Posterior cingulate gyrus (tissue), 11 donors: Measurements from ENCODE around the gene ATRIP.
A peak's percentile ranks its signal among the peaks of the same experiment; 100 is the strongest.
"Not testable (repeated sequence)": the region's sequence is repeated elsewhere in the genome, so short reads cannot be mapped to it uniquely, and the experiment has no call there.

Experiments used
- DNase-seq, 10 donors: peaks; one replicate each; pipeline versions ENCODE4 v3.0.0 to v3.0.0-alpha.2; 2020 to 2021; ENCODE audit warnings: mixed read lengths in 3 of 10
- intact Hi-C: fragments of 100-400 bp; cut with DNase I; formaldehyde crosslinking; loops from one replicate; pipeline ENCODE4 v1.15.1; 2023

Gene ATRIP

DNA sequence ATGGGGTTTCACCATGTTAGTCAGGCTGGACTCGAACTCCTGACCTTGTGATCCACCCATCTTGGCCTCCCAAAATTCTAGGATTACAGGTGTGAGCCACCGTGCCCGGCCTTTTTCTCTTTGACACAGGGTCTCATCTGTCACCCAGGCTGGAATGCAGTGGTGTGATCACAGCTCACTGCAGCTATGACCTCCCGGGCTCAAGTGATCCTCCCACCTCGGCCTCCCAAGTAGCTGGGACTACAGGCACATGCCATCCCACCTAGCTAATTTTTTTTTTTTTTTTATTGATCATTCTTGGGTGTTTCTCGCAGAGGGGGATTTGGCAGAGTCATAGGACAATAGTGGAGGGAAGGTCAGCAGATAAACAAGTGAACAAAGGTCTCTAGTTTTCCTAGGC, 36.3 kb downstream of the ATRIP start:
- intact Hi-C loops: not testable (repeated sequence)
- peak in 1 of 10 donors; percentile 61 for DNase-seq

DNA sequence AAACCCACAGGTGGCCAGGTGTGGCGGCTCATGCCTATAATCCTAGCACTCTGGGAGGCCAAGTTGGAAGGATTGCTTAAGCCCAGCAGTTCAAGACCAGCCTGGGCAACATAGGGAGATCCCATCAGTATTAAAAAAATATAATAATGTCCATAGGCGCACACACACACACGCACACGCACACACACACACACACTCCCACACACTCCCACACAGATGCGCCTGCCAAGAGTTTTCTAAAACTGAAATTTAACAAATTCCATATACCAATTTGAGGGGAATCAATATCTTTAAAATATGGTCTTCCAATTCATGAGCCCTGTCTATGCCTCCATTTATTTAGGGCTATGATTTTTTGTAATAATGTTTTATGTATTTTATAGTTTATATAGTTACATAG, 40.4 kb downstream of the ATRIP start:
- DNase-seq: no peak
- intact Hi-C loops: no loop called here

DNA sequence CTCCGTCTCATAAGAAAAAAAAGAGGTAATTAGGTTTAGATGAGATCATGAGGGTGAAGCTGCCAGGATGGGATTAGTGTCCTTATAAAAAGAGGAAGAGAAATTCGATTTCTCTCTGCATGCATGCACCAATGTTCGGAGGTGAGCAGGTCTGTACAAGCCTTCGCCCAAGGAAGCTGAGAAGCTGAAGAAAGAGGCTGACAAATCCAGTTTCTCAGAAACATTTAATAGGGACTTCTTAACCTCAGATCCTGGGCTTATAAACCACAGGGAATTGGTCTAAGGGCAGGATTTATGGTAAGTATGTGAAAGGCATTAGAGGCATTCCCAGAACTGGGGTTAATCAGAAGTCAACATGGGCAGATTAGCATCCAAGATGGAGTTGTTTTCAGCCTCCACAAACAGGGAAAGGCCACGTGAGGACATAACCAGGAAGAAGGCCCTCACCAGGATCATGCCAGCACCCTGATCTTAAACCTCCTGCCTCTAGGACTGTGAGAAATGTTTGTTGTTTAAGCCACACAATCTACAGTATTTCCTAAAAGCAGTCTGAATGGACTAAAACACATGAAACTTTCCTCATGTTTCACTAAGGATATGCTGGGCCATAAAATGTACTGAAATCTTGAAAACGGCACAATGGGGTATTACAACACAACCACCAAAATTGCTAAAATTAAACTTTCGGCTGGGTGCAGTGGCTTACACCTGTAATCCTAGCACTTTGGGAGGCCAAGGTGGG, 46.1 kb downstream of the ATRIP start:
- intact Hi-C loops: no loop called here
- DNase-seq: peak in 1 of 10 donors; percentile 14

DNA sequence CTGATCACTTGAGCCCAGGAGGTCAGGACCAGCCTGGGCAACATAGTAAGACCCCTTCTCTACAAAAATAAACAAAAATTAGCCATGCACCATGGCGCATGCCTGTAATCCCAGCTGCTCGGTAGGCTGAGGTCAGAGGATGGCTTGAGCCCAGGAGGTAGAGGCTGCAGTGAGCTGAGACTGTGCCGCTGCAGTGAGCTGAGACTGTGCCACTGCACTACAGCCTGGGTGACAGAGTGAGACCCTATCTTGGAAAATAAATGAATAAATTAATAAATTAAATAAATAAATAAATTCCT, 46.6 kb downstream of the ATRIP start:
- peak in 3 of 10 donors; percentile 26 to 83 (median 33) for DNase-seq
- intact Hi-C loops: no loop called here

DNA sequence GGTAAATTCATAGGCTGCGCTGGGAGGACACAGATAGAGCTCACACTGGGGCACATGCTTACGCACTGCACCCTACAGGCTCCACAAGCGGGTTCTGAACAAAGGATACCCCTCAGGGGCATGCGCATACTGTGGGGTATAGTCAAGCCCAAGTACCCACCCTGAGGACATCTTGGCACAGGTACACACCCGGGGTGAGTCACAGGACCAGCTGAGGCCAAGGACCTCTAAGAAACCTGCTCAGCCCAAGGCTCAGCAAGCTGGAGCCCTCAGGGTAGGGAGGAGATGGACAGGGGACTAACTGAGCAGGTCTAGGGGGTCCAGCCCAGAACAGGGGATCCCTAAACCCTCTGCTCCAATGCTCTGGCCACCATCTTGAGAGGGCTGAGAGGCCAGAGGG, 54.1 kb downstream of the ATRIP start:
- intact Hi-C loops: loop anchor here (5.0 kb wide), 1 partner anchor 33 kb away; a partner anchor contains a TSS
- DNase-seq: peak in 2 of 10 donors; percentile 29 to 30

DNA sequence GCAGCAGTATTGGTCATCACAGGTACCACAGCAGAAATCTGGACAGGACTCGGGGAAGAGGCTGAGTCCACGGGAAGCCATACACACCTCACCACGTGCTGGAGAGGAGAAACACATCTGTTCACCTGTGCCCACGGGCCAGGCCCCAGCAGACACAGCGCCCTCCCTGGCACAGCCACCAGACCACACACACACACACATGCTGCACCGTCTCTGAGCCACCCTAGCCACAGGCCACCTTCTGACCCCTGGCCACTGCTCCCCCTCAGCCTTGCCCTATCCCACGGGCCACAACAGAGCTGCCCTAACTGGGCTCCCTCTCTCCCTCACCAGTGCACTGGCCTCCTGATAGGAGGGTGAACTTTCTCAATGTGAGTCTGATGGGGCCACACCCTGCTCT, 54.7 kb downstream of the ATRIP start:
- intact Hi-C loops: loop anchor here (5.0 kb wide), 1 partner anchor 34 kb away; a partner anchor contains a TSS
- peak in 2 of 10 donors; percentile 48 to 74 for DNase-seq

DNA sequence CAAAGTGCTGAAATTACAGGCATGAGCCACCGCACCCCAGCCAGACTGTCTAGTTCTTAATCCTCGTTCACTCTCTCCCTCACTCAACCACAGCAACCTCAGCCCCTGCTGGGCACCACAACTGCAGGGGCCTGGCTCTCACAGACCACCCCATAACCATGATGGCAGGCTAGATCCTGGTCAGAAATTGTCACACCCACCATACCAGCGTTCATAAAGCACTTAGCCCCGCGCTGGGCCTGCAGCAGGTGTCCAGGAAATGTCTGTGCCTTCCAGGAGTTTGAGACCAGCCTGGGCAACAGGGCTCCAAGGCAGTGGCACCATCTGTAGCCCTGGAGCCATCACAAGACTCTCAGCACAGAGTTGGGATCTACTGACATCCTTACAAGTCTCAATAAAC, 55.6 kb downstream of the ATRIP start:
- intact Hi-C loops: loop anchor here (5.0 kb wide), 1 partner anchor 35 kb away; a partner anchor contains a TSS
- peak in 3 of 10 donors; percentile 47 to 76 (median 56) for DNase-seq

DNA sequence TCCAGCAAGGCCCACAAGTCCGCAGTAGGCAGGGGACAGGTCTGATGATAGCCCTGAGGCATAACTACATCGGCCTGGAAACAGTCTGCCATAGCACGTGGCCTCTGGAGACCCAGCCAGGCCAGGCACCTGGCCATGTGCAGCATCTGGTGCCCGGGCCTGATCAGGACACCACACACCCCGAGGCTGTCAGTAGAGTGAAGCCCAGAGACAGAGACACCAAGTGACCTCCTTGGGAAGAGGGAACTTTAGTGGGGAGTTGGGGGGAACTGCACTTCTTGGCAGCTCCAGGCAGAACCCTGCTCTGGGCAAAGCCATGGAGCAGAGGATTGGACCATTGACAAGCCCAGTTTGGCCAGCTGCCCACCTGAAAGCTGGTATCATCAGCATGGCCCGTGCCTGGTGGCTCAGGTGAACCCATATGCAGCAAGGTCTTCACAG, 56.2 kb downstream of the ATRIP start:
- DNase-seq: peak in 9 of 10 donors; percentile 15 to 87 (median 50)
- intact Hi-C loops: loop anchor here (5.0 kb wide), 1 partner anchor 35 kb away; a partner anchor contains a TSS

DNA sequence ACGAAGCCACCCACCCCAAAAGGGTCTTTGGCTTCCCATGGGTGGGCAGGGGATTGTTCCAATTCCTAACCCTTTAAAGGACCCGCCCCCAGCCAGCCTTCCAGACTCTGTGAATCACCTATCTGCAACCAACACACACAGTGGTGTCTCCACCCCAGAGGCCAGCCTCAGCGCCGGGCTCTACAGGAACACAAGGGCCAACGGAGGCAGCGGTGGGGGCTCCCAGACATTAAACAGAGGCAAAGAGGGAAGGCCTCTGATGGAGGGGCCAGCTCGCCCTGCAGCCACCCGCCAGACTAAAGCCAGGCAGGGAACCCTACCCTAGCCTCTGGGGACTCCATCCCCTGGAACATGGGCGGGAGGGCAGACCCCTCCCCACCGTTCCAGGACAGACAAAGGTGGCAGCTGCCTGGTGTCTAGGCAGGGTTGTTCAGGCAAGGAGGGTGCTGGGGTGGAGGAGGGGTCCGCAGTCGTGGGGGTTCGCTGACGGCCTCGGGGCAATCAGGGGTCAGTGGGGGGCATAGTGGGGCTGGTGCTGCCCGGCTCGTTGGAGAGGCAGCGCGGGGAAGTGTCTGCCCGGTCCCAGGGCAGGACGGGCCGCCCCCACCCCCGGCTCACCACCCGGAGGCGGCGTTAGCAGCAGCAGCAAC, 57.0 kb downstream of the ATRIP start:
- intact Hi-C loops: loop anchor here (5.0 kb wide), 1 partner anchor 36 kb away; a partner anchor contains a TSS
- DNase-seq: peak in 6 of 10 donors; percentile 21 to 81 (median 50)

DNA sequence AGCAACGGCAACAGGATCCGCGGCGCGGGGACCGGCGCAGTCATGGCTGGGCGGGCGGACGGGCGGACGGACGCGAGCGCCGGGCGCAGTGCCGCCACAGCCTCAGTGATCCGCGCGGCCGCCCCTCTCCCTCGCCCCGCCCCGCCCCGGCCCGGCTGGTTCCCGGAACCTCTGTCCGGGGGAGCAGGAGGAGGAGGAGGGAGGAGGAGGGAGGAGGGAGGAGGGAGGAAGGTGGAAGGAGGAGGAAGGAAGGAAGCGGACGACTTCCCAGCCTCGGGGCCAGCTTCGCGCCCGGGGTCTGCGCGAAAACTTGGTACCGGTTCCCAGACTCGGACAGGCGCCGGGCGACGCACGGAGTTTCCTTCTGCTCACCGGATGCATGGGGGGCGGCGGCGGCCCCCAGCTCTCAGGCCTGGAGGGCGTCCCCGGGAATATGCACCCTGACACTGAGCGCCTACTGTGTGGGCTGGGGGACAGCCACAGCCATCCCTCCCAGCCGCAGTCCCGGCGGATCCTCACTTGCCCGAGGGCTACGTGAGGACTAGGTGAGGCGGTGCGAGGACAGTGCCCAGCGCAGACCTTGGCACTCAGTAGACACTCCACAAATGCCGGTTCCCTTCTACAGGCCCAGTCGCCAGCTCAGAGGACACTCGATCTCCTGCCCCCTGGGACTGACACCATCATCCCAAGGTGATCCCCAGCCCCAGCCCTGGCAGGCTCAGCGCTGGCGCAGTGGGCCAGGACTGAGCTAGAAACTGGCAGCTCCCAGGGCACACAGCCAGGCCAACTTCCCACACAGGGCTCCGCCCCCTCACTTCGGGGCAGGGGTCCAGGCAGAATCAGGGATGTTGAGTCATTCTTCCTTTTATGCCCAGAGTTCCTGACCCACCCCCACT, 57.8 kb downstream of the ATRIP start, which contains the start of gene SHISA5:
Gene SHISA5, minus strand, starts transcription at position 124 of the 896 bp plus-strand sequence. Its CDS starts 80 bp downstream, at position 44.
- intact Hi-C loops: loop anchor here (5.0 kb wide), 1 partner anchor 37 kb away; a partner anchor contains a TSS
- peak; percentile 46 to 94 (median 70) for DNase-seq

DNA sequence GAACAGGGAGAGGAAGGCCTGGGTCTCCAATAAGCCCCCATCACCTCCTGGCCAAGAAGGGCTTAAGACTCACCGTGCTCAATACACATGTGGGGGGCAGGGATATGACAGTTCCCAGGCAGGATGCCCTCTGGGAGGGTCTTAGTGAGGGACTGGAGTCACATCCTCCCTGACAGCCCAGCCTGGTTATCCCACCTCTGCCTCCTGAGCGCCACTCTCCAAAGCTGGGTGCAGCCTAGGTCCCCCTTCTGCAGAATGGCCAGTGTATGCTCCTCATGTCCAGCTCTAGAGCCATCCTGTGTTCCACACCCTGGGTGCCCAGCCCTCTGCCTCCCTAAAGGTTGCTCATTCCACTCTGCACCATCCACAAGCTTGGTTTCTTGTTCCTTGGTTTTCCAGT, 58.6 kb downstream of the ATRIP start:
- peak in 3 of 10 donors; percentile 28 to 69 (median 34) for DNase-seq
- intact Hi-C loops: no loop called here

DNA sequence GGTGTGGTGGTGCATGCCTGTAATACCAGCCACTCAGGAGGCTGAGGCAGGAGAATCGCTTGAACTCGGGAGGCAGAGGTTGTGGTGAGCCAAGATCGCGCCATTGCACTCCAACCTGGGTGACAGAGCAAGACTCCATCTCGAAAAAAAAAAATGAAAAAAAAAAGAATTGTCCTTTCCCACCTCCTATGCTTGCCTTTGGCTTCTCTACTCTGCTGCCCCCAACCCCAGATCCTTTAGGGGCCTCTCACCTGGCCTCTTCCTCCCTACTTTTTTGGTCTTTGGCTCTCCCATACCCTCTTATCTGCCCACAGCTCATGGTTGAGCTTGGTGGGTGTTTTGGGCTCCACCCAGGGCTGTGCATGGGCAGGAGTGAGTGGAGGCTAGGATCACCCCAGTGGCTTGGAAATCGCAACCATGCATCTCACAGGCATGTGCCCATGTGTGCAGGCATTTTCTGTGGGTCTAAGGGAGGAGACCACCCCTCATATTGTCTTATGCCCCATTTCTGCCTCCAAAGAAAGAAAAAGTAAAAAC, 59.5 kb downstream of the ATRIP start:
- peak in 2 of 10 donors; percentile 49 to 57 for DNase-seq
- intact Hi-C loops: no loop called here

DNA sequence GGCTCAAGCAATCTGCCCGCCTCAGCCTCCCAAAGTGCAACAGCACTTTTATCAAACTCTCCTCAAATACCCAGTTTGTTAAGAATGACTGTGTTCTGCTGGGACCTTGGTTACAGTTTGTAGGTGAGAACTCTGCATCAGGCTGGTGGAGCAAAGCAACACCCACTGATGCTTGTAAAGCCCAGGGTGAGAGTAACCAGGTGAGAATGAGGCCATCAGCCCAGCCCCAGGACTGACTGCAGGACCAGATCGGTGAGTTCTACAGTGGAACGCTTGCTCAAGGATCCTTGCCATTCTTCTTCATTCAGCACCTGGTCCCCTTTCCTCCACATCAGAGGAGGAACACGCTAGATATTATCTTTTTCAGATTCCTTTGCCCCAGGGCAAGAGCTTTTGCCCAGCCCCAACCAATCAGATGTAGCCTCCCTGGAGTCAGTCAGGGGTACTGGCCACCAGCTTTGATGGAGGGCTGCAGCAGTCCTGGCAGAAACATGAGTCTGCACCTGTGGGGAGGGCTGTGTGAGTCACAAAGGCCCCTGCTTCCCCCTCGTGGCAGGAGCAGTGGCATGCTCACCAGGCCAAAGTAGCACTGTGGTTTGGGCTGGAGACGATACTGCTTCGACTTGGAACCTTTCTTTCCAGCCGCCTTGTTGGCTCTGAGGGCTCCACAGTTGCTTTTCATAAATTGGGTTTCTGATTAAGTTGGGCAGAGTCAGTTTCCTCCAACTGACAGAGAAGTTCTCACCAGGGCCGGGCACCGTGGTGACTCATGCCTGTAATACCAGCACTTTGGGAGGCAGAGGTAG, 60.9 kb downstream of the ATRIP start:
- intact Hi-C loops: no loop called here
- DNase-seq: peak in 7 of 10 donors; percentile 13 to 83 (median 29)

DNA sequence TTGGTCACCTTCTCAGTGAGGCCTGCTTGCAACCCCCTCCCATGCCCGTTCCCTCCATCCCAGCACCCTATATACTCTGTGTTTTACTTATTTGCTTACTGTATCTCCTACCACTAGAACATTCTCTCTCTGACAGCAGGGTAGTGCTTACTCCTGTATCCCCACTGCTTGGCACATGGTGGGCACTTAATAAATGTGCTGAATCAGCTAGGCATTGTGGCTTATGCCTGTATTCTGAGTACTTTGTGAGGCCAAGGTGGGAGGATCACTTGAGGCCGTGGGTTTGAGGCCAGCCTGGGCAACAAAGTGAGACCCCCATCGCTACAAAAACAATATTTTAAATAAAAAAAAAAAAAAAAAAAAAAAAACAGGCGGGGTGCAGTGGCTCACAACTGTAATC, 65.0 kb downstream of the ATRIP start:
- DNase-seq: peak in 2 of 10 donors; percentile 21 to 39
- intact Hi-C loops: no loop called here

DNA sequence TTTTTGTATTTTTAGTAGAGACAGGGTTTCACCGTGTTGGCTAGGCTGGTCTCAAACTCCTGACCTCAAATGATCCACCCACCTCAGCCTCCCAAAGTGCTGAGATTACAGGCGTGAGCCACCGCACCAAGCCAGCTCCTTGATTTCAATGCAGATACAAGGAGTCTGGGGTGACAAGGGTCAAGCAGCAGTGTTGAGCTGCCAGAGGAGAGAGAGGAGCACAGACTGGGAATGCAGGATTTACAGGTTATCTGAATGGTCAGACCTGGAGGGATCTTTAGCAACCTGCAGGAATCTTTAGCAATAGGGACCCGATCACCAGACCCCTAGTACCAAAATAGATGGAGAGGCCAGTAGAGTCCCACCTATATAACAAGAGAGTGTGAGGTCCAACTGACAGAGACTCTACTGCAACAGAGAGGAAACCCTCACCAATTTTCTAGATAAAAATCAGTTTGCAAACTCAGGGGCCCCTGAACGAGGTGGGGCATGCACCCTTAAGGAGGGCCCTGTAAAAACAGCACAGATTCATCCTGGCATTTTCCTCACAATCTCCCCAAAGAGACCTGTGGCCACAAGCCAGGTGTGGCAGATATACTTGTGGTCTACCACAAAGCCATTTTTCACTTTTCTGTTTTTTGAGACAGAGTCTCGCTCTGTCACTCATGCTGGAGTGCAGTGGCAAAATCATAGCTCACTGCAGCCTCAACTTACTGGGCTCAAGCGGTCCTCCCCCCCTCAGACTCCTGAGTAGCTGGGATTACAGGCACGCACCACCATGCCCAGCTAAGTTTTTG, 68.1 kb downstream of the ATRIP start:
- DNase-seq: peak in 1 of 10 donors; percentile 18
- intact Hi-C loops: no loop called here
